WTC11 (cell line): ENCODE results near the gene HTR1B. TPM values are rescaled to one million over a fixed set of nuclear protein-coding genes. Genes with fewer than 3 reads are reported as not detected.

Experiments
- ATAC-seq: fragments of 200-7000 bp; cut with Tn5 transposase; 2 replicates; pipeline ENCODE4 v1.10.0; 2021; ENCODE audit warnings: mild to moderate bottlenecking, moderate library complexity
- CTCF ChIA-PET: fragments of 300-600 bp; sonication (Branson Sonifier 250); formaldehyde crosslinking; loops from one replicate; lab custom pipeline; 2021; ENCODE audit warnings: antibody characterized with exemption; lab: Charles Lee
- POLR2A ChIA-PET: fragments of 350-600 bp; sonication (Branson Sonifier 250); formaldehyde crosslinking; loops from one replicate; lab custom pipeline; 2021; ENCODE audit warnings: antibody characterized with exemption; lab: Charles Lee
- DNase-seq: peaks from one replicate; pipeline ENCODE4 v3.0.0; 2021; ENCODE audit warnings: low spot score
- H3K27ac Mint-ChIP-seq: 2 replicates; pipeline ENCODE4 v1.8.0; 2021; ENCODE audit warnings: mixed read lengths
- H3K27me3 Mint-ChIP-seq: 2 replicates; pipeline ENCODE4 v1.8.0; 2021; ENCODE audit warnings: low read depth, mild to moderate bottlenecking, moderate library complexity, mixed read lengths
- H3K36me3 Mint-ChIP-seq: 2 replicates; pipeline ENCODE4 v1.8.0; 2021; ENCODE audit warnings: mixed read lengths
- H3K4me1 Mint-ChIP-seq: 2 replicates; pipeline ENCODE4 v1.8.0; 2022; ENCODE audit warnings: mixed read lengths
- H3K4me3 Mint-ChIP-seq: 2 replicates; pipeline ENCODE4 v1.8.0; 2021; ENCODE audit warnings: mild to moderate bottlenecking, moderate library complexity, mixed read lengths
- H3K9me3 Mint-ChIP-seq: 2 replicates; pipeline ENCODE4 v1.8.0; 2021; ENCODE audit warnings: mixed read lengths
- ATF3 ChIP-seq: sonication (generic); formaldehyde crosslinking; conservative IDR thresholded peaks from 2 replicates; pipeline ENCODE4 v1.8.1; 2022; ENCODE audit warnings: mild to moderate bottlenecking, missing genetic modification reagents
- E2F4 ChIP-seq: sonication (generic); formaldehyde crosslinking; IDR thresholded peaks from 2 replicates; pipeline ENCODE4 v1.8.1; 2022; ENCODE audit warnings: low read depth, mild to moderate bottlenecking, moderate library complexity, missing genetic modification reagents, borderline replicate concordance
- ESRRA ChIP-seq: sonication (generic); formaldehyde crosslinking; IDR thresholded peaks from 2 replicates; pipeline ENCODE4 v1.8.1; 2022; ENCODE audit warnings: mild to moderate bottlenecking, missing genetic modification reagents, borderline replicate concordance
- FOXP1 ChIP-seq: sonication (generic); formaldehyde crosslinking; IDR thresholded peaks from 2 replicates; pipeline ENCODE4 v1.8.0; 2022; ENCODE audit warnings: missing genetic modification reagents, mild to moderate bottlenecking, moderate library complexity, borderline replicate concordance
- FOXP4 ChIP-seq: sonication (generic); formaldehyde crosslinking; IDR thresholded peaks from 2 replicates; pipeline ENCODE4 v1.8.0; 2022; ENCODE audit warnings: mild to moderate bottlenecking, missing genetic modification reagents
- GABPB1 ChIP-seq: sonication (generic); formaldehyde crosslinking; IDR thresholded peaks from 2 replicates; pipeline ENCODE4 v1.8.1; 2023; ENCODE audit warnings: mild to moderate bottlenecking, missing genetic modification reagents
- HMGA2 ChIP-seq: fragments of 250-450 bp; sonication (Bioruptor Pico); IDR thresholded peaks from 2 replicates; pipeline ENCODE4 v1.4.0; 2021; ENCODE audit warnings: mild to moderate bottlenecking, moderate library complexity
- JUN ChIP-seq: sonication (generic); formaldehyde crosslinking; IDR thresholded peaks from 2 replicates; pipeline ENCODE4 v1.8.0; 2023; ENCODE audit warnings: mild to moderate bottlenecking, missing genetic modification reagents
- MXD4 ChIP-seq: fragments of 250-450 bp; sonication (Bioruptor Pico); IDR thresholded peaks from 2 replicates; pipeline ENCODE4 v1.8.0; 2021; ENCODE audit warnings: mild to moderate bottlenecking, moderate library complexity, borderline replicate concordance
- MYBL2 ChIP-seq: sonication (generic); formaldehyde crosslinking; IDR thresholded peaks from 2 replicates; pipeline ENCODE4 v1.8.1; 2023; ENCODE audit warnings: mild to moderate bottlenecking, moderate library complexity, missing genetic modification reagents
- NFATC4 ChIP-seq: fragments of 250-450 bp; sonication (Bioruptor Pico); IDR thresholded peaks from 2 replicates; pipeline ENCODE4 v1.9.0; 2021; ENCODE audit warnings: mild to moderate bottlenecking
- NR3C1 ChIP-seq: sonication (generic); formaldehyde crosslinking; conservative IDR thresholded peaks from 2 replicates; pipeline ENCODE4 v1.8.1; 2023; ENCODE audit warnings: low read depth, mild to moderate bottlenecking, missing genetic modification reagents
- RELA ChIP-seq: sonication (generic); formaldehyde crosslinking; IDR thresholded peaks from 2 replicates; pipeline ENCODE4 v1.8.1; 2022; ENCODE audit warnings: missing genetic modification reagents, mild to moderate bottlenecking, borderline replicate concordance
- TEAD1 ChIP-seq: sonication (generic); formaldehyde crosslinking; IDR thresholded peaks from 2 replicates; pipeline ENCODE4 v1.8.0; 2022; ENCODE audit warnings: mild to moderate bottlenecking, missing genetic modification reagents
- TP53 ChIP-seq: sonication (generic); formaldehyde crosslinking; IDR thresholded peaks from 2 replicates; pipeline ENCODE4 v1.8.1; 2023; ENCODE audit warnings: mild to moderate bottlenecking, missing genetic modification reagents
- USF2 ChIP-seq: sonication (generic); formaldehyde crosslinking; IDR thresholded peaks from 2 replicates; pipeline ENCODE4 v1.8.1; 2023; ENCODE audit warnings: mild to moderate bottlenecking, missing genetic modification reagents, moderate library complexity
- ZBTB21 ChIP-seq: sonication (generic); formaldehyde crosslinking; IDR thresholded peaks from 2 replicates; pipeline ENCODE4 v1.8.1; 2023; ENCODE audit warnings: mild to moderate bottlenecking, missing genetic modification reagents, borderline replicate concordance
- ZNF121 ChIP-seq: sonication (generic); formaldehyde crosslinking; IDR thresholded peaks from 2 replicates; pipeline ENCODE4 v1.8.0; 2023; ENCODE audit warnings: missing genetic modification reagents
- ZNF138 ChIP-seq: sonication (generic); formaldehyde crosslinking; conservative IDR thresholded peaks from 2 replicates; pipeline ENCODE4 v1.8.1; 2022; ENCODE audit warnings: mild to moderate bottlenecking, moderate library complexity, missing genetic modification reagents
- ZNF281 ChIP-seq: sonication (generic); formaldehyde crosslinking; IDR thresholded peaks from 2 replicates; pipeline ENCODE4 v1.8.0; 2023; ENCODE audit warnings: mild to moderate bottlenecking, missing genetic modification reagents
- ZSCAN18 ChIP-seq: fragments of 250-450 bp; sonication (Bioruptor Pico); IDR thresholded peaks from 2 replicates; pipeline ENCODE4 v2.1.2; 2022; ENCODE audit warnings: mild to moderate bottlenecking, moderate library complexity
- total RNA-seq: library from RNA; stranded (reverse); gene quantifications from 3 replicates; pipeline ENCODE4 v1.2.3, GENCODE V29; 2021

HTR1B gene
- total RNA-seq, 1 experiment from 2014 or later: 1.5 TPM

- TF ChIP-seq TEAD1: no peak
- TF ChIP-seq FOXP1 (CRISPR knock-in tag): no peak
- no peak for TF ChIP-seq E2F4
- TF ChIP-seq FOXP4 (CRISPR knock-in tag): no peak
- no peak for TF ChIP-seq USF2
- no peak for TF ChIP-seq JUN
- no peak for TF ChIP-seq ZNF138 (CRISPR knock-in tag)
Measured at GRCh38 chr6:77482981-77483380, 19.7 kb upstream of the HTR1B start (continued).

- CTCF ChIA-PET: interaction anchor here (3.0 kb wide), 1 partner anchor 9 kb away, joined by 19 read pairs; no protein-coding TSS in a partner anchor
- Mint-ChIP-seq H3K27me3 (no peaks in the 10 kb centered on the region), H3K4me1 (peaks cover 39% of the 10 kb centered on the region), H3K36me3 (peaks cover 14% of the 10 kb centered on the region), H3K9me3 (peaks cover 14% of the 10 kb centered on the region), H3K27ac (no peak overlapping the region), H3K4me3 (no peak overlapping the region)
- ATAC-seq: no peak
- DNase-seq: no peak
- POLR2A ChIA-PET: no interaction called here
- TF ChIP-seq NR3C1 (CRISPR knock-in tag) (no peak), RELA (CRISPR knock-in tag) (no peak), ZBTB21 (CRISPR knock-in tag) (no peak), ZNF281 (CRISPR knock-in tag) (no peak), ZSCAN18 (no peak), USF2 (no peak), FOXP1 (CRISPR knock-in tag) (no peak), HMGA2 (CRISPR knock-in tag) (no peak), ESRRA (CRISPR knock-in tag) (no peak), GABPB1 (CRISPR knock-in tag) (no peak), NFATC4 (CRISPR knock-in tag) (no peak), MXD4 (CRISPR knock-in tag) (no peak), TP53 (no peak), ATF3 (CRISPR knock-in tag) (no peak), ZNF121 (CRISPR knock-in tag) (no peak), MYBL2 (no peak)
Measured at GRCh38 chr6:77474973-77475372, 11.7 kb upstream of the HTR1B start.
